ENCODE results near the gene GMDS. TPM values are rescaled to one million over a fixed set of nuclear protein-coding genes. Genes with fewer than 3 reads are reported as not detected.

Gene GMDS
- total RNA-seq, 1 experiment from 2014 or later = 10.0 TPM

DNA sequence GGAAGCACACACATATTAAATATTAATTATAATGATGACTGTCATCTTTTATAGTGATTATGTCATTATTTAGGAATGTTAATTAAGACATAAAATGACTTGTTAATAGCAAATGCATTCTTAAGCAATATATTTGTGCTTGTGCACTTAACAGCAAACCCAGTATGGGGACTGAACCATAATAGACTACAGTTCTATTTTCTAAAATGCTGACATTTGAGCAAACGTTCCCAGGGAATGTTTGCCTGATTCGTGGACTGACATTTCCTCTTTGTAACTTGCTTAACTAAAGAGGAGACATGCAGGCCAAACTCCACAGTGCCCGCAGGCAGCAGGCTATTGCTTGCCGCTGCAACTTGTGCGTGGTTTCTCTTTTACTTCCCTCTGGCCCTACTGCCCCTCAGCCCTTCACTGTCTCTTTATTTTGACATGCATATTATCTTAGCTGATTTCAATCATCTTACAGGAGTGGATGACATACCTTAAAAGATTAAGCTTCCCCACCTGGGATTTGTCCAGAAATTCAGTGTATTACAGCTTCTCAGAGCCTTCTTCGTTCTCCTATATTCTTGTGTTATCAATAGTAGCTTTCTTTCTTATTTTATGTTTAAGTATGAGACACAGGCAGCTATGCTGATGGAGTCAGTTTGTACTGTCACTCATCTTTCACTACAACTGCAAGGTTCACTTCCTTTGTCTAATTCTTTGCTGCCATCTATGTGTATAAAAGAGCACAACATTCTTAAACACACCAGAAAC lies 141.5 kb downstream of the GMDS start:
- DNase-seq (ENCODE audit: low read depth) = peak; percentile 56

DNA sequence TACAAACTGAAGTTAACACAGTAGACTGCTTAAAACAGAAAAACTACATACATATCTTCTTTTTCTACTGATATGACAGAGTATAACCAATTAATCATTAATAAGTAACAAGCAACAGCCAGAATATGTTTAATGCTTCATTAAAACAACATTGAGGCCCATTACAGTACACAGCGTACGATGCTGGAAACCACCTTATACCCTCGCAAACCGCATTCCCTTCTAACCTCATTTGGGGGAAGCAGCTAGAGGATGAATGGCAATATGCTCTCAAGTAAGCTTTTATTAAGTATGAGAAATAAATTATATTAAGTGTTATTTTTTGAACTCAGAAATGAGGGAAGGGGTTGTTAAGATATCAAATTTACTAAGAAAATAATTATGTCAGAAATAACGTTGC lies 142.4 kb downstream of the GMDS start:
- DNase-seq (ENCODE audit: low read depth) = no peak

DNA sequence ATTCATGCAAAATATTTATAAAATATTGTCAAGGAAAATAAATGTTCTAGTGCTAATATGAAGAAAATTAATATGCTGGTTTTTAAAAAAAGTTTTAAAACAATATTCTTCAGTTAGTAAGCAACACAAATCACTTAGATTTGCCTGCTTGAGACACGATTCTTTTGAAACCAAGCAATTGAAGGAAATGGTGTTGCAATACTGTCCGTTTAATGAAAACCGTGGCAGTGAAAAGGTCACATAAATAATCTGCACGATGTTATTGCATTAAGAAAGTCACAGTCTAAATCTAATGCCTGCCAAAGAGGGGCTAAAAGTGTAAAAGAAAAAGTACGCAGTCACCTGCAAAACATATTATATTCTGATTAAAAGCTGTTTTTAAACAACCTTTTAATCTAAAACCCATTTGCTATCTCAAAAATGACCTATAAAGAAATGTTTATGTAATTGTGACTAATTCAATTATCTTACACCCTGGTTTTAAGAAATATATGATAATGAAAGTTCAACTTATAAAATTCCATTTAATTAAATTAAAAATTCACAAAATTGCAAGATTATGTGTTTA lies 143.0 kb downstream of the GMDS start:
- no peak for DNase-seq (ENCODE audit: low read depth)

DNA sequence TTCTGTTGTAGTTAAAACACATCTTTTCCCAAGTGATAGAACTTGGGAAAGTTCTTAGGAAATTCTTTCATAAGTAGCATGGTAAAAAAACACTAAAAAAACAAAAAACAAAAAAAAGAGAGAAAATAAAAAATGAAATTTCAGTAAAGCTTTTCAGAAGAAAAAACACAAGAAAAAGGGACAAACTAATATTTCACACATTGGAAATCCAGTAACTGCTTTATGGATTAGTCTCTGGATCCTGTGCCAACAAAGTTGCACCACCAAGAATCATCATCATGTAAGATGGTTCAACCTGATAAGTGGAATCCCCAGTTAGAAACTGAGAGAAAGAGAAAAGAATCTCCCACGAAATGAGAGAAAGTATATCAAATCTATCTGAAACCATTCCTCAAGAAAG lies 144.2 kb downstream of the GMDS start:
- no peak for DNase-seq (ENCODE audit: low read depth)

DNA sequence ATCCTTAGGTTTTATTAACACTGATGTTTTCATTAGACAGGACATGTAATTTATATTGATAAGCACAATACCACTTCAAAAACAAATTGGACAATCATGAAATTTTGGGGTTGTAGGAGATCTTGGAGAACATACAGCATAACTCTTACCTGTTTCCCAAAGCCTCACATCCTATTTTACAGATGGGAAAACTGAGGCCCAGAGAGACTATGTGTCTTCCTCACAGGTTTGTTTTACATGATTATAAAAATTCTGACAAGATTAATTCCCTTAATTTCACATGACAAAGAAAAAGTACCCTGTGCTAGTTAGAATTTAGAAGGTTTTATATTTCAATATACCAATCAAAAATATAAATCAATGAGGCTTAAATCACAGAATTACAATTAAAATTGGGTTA lies 145.5 kb downstream of the GMDS start:
- no peak for DNase-seq (ENCODE audit: low read depth)

DNA sequence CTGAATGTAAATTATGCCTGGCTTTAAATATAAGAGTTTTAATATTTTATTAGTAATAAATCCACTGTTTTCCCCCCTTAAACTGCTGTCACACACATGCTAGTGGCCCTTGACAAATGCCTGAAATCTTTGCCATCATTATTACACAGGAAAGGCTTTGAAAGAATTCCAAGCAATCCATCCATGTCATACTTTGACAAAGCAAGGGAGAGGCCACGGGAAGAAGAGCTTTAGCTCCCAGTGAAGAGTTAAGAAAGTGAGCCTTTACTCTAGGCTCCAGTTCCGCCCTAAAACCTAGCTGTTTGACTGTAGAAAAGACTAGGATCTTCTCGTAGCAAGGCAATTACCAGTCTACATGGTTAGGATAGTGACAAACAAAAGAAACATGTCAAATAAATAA lies 147.9 kb downstream of the GMDS start:
- no peak for DNase-seq (ENCODE audit: low read depth)

DNA sequence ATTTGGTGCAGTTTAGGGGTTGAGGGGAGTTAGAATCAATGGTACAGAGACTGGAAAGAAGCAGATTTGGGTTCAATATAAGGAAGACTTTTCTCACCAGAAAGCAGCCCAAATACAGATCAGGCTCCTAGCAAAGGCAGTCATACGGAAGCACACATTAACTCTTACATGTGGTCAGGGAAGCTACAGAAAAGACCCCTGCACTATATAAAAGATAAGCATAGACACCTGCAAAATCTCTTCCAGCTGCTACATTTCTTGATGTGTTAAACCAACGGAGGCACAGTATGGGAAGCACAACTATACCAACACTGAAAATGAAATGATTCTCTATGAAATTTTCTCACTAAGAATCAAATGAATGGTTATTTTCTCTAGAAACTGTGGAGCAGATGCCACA lies 150.8 kb downstream of the GMDS start:
- DNase-seq (ENCODE audit: low read depth) = no peak

DNA sequence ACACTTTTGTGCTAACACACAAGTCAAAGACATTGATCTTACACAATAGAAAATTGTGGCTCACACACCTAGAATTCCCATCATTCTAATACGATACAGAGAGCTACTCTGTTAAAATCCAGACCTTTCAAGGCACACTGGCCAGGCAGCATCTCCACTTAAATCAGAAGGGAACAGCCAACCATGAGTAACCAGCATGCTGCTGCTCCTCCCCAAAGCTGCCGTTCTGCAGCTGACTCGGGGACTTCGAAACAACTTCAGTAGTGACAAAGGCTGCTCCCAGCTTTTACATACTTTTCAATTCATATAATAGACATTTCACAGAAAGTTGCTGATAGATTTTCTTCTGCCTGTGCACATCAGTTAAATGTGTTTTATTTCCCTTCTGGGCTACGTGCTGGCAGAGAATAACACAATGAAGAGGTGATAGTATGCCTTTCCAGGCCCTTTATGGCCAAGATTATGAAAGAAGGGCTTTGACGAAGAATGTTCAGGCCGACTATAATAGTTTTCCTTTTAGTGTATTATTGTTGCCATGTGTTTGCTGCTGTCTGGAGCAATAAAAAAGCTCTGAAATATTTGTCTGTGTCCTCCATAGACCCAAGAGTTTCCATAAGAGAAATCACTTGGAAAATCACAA lies 159.0 kb downstream of the GMDS start:
- DNase-seq (ENCODE audit: low read depth) = no peak

DNA sequence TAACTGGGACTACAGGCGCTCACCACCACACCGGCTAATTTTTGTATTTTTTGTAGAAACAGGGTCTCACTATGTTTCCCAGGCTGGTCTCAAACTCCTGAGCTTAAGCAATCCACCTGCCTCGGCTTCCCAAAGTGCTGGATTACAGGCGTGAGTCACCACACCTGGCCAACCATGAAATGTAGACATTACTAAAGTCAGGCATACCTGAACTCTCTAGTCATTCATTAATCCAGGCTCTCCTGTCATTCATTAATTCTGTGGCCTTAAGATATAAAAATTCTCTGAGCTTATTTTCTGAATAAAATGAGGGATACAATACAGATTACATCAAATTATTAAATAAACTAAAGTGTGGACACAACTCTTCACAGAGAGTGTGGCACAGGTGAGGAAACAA lies 159.7 kb downstream of the GMDS start:
- DNase-seq (ENCODE audit: low read depth) = no peak

DNA sequence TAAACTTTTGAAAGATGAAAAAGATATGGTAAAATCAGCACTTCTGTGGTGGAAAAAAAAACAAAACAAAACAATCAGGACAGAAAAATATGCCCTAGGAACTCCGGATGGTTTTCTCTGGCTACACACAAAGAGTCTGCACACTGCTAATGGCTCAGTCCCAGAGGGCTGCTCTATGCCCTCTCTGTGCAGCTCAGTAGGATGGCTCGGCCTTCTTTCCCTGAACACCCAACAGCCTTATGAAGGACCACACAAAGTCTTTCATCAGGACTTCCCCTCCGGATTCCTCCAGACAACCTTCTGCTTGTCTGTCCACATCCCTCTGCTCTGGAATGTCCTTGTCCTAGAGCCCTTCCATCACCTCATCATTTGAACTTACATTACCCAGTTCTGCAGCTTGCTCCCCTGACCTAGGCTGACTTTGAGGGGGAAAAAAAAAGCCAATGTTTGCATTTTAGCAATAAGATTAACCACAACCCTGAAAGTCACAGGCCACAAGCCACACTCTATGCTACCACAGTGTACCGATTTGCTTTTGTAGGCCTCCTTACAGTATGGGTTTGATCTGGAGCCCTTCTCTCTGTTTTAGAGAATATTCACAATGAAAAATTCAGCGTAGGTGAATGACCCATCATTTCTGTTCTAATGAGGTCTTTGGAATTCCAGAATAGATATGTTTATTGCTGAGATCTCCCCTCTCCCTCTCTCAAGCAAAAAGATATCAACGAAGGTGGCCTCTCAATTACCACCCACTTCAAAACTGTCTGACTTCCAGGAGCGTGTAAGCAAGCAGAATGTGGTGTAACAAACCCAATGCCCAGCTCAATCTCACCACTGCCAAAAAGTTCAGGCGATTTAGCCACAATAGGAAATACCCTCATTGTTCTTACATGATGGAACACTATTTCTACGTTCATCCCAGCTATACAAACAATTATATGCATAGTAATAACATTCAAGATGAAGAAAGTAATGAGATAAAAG lies 164.0 kb downstream of the GMDS start:
- DNase-seq (ENCODE audit: low read depth) = no peak

DNA sequence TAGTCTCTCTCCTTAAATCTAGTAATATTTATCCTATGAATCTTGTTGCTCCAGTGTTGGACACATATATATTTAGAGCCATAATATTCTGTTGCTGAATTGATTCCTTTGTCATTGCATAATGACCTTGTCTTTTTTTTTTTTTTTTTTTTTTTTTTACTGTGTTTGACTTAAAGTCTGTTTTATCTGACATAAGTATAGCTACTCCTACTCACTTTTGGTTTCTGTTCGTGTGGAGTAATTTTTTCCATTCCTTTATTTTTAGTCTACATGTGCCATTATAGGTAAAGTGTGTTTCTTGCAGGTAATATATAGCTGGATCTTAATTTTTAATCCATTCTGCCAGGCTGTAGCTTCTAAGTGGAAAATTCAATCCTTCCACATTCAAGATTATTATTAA lies 166.5 kb downstream of the GMDS start:
- no peak for DNase-seq (ENCODE audit: low read depth)

DNA sequence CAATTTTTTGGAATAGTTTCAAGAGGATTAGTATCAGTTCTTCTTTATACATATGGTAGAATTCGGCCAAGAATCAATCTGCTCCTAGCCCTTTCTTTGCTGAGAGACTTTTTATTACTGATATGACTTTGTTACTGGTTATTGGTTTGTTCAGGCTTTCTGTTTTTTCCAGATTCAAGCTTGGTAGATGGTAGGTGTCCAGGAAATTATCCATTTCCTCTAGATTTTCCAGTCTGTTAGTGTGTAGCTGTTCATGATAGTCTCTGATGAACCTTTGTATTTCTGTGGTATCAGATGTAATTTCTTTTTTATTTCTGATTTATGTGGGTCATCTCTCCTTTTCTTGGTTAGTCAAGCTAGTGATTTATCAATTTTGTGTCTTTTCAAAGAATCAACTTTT lies 167.6 kb downstream of the GMDS start:
- DNase-seq (ENCODE audit: low read depth) = no peak

DNA sequence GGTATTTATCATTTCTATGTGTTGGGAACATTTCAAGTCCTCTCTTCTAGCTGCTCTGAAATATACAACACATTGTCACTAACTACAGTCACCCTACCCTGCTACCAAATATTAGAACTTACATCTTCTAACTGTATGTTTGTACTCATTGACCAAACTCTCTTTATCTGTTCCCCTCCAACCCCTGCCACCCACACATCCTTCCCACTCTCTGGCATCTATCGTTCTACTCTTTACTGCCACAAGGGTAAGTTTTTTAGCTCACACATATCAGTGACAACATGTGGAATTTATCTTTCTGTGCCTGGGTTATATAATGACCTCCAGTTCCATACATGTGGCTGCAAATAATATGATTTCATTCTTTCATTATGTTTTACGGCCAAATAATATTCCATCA lies 171.9 kb downstream of the GMDS start:
- no peak for DNase-seq (ENCODE audit: low read depth)

DNA sequence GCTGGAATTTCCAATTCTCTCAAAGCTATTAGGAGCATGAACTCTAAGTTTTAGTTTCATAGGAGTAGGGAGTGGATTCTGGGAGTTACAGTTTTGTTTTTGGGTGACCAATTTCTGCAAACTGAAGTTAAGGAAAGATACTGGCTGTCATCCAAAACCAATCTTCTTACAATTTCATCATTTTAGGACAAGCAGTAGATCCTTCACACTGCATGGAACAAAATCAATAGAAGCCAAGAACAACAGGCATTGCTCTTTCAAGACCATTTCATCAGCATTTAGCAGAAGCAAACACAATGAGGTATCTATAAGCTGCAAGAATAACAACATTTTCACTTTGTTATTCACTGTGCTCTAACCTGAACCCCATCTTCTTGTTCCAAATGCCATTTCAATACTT lies 173.0 kb downstream of the GMDS start:
- no peak for DNase-seq (ENCODE audit: low read depth)

DNA sequence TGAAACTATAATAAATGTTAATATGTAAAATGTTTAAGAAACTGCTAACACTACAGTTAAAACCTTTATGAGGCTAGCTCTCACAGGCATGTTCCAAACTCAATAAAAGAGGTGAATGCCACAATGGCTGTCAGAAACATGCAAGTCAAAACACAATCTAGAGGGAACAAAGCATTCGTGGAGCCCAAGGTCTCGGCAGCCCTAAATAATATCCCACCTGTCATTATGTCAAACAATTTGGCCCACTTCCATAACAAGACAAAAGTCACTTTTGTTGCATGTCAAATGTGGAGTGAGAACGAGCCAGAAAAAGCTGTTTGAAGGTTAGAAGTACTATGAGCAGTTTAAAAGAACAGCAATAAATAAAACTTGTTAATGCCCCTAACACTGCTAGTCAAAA lies 181.9 kb downstream of the GMDS start:
- no peak for DNase-seq (ENCODE audit: low read depth)

DNA sequence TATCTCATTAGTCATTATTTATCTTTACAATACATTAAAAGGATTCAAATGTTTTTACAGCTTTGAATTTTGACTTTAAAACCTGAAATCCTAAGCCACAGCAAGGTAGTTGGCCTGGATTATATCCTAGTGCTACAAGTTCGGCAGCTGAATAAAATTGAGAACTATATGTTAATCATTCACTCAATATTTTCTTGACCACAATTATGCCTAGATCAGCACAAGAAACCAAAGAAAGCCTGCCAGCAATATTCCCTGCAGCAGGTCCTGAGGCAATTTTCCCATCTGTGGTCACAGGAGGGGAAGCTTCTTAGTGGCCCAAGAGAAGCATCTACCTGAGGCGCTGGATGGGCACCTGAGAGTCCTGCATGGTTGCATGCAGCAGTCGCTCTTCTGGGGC lies 183.5 kb downstream of the GMDS start:
- DNase-seq (ENCODE audit: low read depth) = no peak

DNA sequence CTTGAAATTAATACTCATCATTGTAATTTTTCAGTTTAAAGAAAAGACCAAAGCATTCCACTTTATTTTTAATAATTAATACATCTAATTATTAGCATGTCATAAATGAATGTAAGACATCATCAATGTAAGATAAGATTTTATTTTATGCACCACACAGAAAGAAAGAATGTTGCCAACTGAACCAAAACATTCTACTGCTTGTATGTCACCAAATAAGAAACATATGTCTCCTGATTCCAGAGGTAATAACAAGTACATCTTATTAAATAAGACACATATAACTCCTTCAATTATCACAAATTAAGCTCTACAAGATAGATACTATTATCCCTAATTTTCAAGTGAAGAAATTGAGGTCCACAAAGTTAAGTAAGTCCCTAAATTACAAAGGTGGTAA lies 189.5 kb downstream of the GMDS start:
- no peak for DNase-seq (ENCODE audit: low read depth)

DNA sequence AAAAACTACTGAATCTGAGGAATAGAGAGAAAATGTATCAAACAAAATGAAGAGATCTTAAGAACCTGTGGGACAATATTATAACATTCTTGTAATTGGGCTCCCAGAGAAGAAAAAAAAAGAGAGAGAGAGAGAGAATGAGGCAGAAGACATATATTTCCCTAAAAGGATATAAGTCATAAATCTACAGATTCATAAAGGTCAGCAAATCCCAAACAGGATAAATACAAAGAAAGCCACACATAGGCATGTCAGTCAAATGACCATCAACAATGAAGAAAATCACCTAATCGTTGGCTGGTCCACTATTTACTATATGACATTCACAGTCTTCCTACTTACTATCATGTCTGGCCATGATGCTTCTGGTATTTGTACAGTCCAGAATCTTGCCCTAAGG lies 190.3 kb downstream of the GMDS start:
- DNase-seq (ENCODE audit: low read depth) = no peak

DNA sequence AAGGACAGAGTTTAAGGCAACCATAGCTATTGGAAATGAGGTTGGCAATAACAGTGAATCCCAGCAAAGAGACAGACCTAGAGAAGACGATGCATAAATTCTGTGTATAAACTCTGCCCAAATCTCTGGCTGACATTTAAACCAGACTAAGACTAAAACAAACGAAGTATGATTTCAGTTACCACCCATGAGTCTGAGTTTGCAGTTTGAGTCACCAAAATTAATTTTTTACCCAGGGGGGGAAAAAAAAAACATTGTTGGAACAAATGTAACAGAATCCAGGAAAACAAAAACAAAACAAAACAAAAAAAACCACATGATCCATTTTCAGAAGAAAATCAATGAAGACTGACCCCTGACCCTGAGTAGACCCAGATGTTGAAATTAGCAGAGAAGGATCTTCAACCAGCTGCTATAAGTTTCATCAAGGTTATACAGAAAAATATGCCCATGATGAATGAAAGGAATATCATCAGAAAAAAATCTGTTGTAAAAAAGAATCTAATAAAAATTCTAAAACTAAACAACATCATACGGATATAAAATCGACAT lies 190.8 kb downstream of the GMDS start:
- DNase-seq (ENCODE audit: low read depth) = no peak

DNA sequence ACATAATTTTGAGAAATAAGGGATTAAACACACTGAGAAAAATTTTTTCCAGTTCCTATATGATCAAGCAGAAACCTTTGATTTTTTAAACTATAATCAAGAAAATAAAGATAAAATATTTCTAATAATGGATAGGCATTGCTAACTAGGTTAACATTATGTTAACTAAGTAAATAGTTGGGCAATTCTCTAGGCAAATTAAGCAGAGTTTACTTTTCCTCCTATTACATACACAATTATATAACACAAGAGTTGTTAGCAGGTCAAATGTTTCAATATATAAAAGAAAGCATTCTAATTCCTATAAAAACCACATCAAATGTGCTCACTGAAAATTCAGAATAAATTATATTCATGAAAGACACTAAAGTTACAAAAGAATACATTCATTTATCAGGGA lies 191.7 kb downstream of the GMDS start:
- no peak for DNase-seq (ENCODE audit: low read depth)

DNA sequence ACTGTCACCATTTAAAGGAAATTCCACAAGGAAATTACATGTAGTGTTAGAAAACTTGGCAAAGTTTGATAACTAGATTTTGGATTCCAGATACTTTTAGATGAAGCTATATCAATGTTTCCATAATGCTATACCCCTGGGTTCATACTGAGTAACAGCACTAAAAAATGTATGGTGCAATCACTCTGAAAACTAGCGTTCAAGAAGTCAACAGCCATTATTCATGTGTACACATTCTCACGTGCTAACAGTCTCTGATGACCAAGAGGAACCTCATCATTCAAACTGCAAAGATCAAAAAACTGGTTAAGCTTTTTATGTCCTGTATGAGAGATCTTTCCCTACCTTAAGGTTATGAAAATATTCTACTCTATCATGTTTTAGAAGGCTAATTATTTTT lies 197.6 kb downstream of the GMDS start:
- no peak for DNase-seq (ENCODE audit: low read depth)

DNA sequence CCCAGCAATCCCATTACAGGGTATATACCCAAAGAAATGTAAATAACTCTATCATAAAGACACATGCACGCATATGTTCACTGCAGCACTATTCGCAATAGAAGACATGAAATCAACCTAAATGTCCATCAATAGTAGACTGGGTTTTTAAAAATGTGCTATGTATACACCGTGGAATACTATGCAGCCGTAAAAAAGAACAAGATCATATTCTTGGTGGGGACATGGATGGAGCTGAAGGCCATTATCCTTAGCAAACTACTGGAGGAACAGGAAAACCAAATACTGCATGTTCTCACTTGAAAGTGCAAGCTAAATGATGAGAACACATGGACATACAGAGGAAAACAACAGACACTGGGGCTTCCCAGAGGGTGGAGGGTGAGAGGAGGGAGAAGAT lies 201.2 kb downstream of the GMDS start:
- DNase-seq (ENCODE audit: low read depth) = no peak

Measured in HT1080 (cell line).